Measurements from ENCODE around the gene STARD9.
"Not testable (repeated sequence)": the region's sequence is repeated elsewhere in the genome, so short reads cannot be mapped to it uniquely, and the experiment has no call there.

Gene STARD9

GRCh38 chr15:42764154-42764731 is 188.8 kb downstream of the STARD9 start:
- not testable (repeated sequence) for DNase-seq (ENCODE audit: low read depth, low spot score)

DNA sequence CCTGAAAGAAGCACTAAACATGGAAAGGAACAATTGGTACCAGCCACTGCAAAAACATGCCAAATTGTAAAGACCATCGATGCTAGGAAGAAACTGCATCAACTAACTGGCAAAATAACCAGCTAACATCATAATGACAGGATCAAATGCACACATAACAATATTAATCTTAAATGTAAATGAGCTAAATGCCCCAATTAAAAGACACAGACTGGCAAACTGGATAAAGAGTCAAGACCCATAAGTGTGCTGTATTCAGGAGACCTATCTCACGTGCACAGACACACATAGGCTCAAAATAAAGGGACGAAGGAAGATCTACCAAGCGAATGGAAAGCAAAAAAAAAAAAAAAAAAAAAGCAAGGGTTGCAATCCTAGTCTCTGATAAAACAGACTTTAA is 190.7 kb downstream of the STARD9 start:
- not testable (repeated sequence) for DNase-seq (ENCODE audit: low read depth, low spot score)

All from astrocyte of the hippocampus (primary cell).